NCI-H524 treated with DMSO at 0.1 percent for 48 hours (cell line): ENCODE measurements around the gene TALDO1.

Source experiments
- DNase-seq: peaks from one replicate; lab custom pipeline; 2025; lab: John Stamatoyannopoulos, UW

TALDO1 gene

DNA sequence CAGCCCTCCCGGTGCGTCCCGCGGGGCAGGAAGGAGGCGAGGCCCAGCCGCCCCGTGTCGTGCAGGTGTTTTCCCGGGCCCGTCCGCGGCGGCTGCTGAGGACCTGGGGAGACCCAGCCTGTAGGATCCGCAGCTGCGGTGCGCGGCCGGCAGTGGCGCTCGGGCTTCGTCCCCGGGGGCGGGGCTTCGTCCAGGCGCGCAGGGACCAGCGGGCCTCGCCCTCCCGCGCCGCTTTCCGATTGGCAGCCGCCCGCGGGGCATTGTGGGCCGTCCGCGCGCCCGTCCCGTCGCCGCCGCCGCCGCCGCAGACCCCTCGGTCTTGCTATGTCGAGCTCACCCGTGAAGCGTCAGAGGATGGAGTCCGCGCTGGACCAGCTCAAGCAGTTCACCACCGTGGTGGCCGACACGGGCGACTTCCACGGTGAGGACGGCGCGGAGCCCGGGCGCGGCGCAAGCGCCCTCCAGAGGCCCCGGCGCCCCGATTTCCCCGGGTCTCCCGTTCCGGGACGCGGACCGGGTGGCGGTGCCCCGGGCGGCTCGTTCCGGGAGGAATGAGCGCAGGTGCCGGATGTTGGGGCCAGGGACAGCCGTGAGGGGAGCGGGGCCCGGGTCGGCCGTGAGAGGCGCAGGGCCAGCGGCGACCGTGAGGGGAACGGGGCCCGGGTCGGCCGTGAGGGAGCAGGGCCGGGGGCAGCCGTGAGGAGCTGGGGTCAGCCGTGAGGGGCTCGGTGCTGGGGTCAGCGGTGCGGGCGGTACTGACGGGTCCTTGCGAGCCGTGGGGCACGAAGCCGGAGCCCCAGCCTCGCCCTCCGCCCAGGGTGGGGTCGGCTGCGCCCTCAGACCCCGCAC, at the start of gene TALDO1:
TALDO1 (plus strand) TSS at position 307 of the 849 bp plus-strand sequence; CDS start at position 325, 18 bp downstream.
- DNase-seq = no peak

DNA sequence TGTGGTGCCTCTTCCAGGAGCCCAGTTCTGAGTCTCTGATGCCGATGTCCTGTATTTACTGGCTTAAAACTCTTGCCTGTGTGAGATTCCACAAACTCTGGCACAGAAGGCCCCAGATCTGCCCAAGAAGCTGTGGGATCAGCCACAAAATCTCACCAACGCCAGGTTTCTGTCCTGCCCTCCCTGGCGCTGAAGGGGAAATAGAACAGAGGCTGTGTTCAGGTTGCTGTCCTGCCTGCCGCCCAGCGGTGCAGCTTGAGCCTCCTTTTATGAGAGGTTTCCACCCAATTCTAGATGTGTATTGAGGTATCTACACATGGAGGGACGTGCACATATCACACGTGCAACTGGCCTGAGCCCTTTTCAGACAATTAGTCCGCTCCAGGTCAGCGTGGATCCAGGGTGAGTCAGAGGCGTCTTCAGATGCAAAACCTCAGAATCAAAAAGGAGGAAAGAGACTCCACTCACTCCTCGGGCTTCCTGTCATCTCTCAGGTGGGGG, 49.4 kb upstream of the TALDO1 start:
- DNase-seq = no peak

DNA sequence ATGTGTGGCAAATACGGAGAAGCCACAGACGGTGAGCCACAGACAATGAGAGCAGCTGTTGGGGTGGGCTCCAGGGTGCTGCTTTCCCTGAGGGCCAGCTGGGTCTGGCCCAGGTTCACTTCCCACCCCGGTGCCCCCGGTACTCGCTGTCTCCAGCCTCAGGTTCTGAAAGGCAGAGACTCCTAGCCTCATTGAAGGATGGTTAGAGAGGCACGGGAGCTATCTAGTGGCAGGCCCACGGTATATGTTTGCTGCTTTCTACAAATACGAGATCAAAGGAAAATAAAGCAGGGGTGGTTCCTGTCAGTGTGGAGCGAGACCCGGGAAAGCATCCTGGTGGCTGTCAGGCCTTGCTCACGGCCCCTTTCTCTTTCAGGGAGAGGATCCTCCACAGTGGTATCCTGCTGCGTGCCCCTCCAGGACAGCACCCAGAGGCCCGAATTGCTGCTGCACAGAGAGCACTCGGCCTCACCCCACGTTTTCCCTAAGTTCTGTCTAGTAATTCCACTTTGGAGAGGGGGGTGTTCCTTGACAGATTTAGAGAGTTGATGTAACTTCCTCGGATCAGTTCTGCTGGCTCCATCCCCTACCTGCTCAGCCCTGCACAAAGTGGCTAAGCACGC, 48.7 kb upstream of the TALDO1 start:
- DNase-seq = no peak

DNA sequence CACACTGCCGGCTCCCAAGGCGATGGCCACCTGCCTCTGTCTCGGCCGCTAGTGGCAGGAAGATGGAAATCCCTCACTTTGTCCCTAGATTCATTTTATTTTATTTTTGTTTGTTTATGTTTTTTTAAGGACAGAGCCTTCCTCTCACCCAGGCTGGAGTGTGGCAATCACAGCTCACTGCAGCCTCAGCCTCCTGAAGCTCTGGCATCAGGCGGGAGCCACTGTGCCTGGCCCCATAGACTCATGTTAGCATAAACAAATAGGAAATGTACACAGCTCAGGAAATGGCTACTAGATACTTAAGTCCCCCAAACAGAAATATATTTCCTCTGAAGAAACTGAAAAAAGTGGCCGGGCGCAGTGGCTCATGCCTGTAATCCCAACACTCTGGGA, 48.2 kb upstream of the TALDO1 start:
- DNase-seq = no peak

DNA sequence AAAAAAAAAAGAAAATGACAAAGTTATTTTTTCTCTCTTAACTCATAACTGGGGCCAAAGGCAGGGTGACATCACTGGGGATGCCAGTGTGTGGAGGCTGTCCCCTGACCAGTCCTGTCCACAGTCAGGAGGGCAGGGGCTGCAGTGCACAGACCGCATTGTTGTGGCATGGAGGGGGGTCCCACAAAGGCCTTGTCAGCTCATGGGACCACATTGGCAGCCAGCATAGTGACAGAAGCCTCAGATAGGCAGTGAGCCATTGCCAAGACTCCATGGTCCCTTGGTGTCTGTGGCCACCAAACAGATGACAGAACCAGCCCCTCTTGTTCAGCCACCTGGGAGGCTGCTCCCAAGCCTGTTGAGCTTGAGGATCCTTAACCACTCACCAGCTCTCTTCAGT, 47.5 kb upstream of the TALDO1 start:
- DNase-seq = no peak

DNA sequence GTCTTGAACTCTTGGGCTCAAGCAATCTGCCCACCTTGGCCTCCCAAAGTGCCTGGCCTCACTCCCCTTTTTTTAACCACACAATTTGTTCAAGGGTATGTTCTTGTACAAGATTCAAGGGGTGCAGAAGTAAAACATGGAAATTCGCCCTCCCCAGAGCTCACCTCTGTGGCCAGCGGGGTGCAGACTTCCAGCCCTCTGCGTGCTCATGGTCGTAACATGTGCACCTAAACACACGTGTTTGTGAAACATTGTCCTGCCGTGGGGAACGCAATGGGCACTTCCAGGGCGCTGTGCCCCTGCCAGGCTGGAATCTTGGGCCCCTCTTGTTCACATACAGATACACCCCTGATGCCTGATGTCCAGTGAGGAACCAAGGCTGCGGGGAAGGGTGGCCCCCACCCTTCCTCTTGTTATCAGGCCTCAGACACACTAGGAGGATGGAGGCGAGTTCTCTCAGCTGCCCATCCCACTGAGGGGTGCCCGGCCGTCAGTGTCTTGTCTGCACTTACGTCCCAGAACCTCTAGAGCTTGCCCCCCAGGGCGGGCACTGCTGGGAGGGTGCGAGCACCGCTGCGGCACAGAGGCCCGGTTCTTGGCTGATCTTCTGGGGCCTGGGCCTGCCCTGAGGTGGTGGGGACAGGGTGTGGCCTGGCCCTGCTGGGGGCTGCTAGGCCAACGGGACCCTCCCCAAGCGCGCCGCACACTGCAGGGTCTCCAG, 45.4 kb upstream of the TALDO1 start:
- DNase-seq = no peak

DNA sequence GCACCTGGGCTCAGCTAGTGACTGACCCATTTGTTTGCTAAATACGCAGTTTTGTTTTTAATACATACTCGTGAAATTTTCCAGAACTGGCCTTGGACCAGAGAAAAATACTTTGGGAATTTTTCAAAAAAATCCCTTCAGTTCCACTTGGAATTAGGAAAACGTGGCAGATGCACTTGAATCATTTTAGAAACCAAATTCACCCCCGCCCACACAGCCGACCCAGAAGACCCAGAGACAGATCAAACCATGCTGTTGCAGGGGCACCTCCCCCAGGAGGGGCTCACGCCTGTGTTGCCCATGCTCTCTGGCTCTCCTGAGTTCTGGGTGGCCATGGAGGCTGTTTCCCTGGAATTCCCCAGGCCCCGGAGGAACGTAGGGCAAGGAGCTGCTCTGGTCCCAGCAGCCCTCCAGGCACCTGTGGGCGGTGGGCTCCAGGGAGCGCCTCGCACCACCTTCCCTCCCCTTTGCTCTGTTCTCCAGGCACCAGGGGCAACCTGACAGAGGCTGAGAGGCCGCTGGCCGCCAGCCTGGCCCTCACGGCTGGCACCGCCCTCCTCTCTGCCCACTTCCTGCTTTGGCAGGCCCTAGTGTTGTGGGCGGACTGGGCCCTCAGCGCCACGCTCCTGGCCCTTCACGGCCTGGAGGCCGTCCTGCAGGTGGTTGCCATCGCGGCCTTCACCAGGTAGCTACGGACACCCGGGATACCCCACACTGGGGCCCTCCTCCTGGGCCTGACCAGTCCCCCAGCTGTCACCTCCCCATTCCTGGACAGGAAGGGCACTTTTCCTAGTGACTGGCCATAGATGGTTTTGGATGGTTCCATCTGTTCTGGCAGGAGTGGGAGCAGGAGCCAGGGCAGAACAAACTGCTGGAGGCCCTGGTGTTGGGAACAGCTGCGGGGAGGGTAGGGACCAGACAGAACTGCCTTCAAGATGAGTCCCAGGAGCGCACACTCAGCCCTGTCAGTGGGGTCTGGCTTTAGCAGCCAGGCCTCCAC, 44.5 kb upstream of the TALDO1 start:
- DNase-seq = no peak

DNA sequence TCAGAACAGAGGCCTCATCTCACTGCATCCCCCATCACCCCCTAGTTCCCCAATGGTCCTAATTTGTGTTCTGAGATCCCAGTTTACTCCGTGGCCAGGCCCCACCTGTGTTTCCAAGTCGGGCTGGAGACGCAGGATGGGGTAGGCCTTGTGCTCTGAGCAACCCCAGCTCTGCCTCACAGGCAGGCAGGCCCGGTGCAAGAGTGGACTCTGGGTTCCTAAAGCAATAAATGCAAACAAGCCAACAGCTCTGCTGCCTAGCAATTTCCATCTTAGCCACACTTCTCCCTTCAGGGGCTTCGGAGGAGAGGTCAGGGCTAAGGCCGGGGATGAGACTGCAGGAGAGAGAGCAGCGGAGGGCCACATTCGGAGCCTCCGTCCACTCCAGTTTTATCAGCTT, 43.8 kb upstream of the TALDO1 start:
- no peak for DNase-seq

DNA sequence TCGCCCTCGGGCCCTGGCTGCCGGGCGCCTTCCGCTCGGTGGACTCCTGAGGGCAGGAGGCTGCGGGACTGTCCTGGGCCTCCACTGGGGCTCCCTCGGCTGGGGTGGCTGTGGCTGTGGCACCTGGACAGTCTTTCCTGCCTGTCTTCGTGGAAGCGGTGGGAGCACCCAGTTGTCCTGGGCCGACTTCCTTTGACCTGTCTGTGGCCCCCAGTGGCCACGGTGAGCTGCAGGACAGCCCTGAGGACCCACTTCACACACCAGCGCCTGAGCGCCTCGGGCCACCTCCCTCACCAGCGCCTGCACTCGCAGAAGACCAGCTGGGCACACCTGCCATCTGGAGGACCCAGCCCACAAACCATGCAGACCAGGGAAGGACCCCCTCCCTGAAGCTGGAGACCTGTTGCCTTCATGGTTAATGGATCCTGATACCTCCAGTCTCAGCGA, 43.0 kb upstream of the TALDO1 start:
- DNase-seq = no peak

DNA sequence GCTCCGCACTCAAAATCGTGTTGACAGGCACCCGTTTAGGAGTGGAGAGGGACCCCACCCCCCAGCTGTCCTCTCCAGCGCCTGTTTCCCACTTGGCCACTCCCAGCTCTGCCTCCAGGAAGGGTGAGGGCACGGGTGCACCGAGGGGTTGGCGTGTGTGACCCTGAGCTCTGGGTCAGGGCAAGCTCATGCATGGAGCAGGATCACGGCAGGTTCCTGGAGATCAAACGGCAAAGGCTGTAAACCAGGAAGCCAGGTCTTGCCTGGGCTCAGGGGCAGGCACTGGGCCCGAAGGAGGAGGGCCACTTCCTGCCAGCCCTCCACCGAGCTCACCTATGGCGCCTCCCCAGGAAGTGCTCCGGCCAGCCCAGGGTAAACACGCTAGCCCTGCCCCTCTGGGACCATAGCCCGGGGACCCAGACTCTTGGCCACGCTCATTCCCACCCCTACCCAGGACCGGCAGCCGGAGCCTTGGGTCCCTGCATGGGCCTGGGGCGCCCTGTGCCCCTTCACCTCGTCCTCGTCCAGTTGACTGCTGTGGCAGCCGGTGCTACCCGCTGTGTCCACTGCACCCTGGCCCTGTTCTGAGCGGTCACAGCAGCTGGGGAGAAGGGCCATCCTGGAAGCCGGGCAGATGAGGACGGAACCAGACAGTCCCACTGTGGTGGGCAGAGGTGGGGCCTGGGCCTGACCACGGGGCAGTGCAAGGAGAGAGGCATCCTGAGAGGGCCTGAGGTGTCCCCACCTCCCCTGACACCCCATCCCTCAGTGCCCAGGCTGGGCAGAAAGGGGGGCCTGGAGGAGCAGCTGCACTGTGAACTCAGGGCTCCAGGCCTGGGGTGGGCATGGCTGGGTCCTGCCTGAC, 42.3 kb upstream of the TALDO1 start:
- no peak for DNase-seq

DNA sequence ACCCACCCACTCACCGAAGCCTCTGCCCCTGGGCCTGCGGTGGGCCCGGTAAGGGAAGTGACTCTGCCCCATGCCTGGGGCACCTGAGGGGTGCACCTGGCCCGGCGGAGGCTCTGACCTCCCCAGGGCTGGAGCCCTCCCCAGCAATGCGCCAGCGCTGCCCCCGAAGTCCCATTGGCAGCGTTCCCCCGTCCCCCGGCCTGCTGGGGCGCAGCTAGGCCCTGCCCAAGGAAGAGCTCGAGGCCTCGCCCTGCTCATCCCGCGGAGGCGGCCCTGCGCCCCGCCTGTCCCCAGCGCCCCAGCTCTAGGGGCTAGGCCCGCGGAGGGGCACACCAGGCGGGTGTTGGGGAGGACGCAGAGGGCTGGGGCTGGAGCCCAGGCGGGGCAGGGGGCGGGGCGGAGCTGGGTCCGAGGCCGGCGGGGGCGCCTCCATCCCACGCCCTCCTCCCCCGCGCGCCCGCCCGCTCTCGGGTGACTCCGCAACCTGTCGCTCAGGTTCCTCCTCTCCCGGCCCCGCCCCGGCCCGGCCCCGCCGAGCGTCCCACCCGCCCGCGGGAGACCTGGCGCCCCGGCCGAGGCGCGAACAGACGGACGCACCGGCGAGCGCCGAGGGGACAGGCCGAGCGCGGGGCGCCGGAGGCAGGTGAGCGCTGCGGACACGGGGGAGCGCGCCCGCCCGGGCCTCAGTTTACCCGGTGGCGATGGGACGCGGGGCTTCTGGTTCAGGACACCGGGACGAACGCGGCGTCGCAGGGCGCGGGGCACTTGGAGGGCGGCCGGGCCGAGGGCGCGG, 41.4 kb upstream of the TALDO1 start, which contains the start of gene EPS8L2:
EPS8L2 (plus strand) TSS at position 586 of the 793 bp plus-strand sequence. CDS start 3,177 bp downstream, outside the sequence.
- DNase-seq = no peak

DNA sequence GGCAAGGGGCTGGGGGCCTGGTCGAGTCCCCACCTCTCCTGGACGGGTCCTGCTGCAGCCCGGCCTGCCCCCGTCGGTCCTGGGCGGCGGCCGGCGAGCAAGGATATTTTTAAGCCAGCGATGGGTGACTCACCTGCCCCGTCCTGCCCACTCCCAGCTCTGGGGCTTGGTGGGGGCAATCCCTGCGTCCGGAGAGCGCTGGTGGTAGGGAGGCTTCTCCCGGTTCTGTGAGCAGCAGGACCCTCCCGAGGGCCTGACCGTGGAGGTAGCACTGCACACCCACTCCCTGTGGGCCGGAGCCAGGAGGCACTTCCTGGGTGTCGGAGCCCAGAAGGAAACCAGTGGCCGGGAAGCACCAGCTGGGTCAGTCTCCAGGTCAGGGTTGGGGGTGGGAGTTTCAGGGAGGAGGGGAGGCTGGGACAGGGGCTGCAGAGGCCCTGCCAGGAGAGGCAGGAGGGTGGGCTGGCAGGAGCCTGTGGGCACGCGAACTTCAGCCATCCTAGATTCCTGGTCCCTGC, 40.8 kb upstream of the TALDO1 start:
- no peak for DNase-seq

DNA sequence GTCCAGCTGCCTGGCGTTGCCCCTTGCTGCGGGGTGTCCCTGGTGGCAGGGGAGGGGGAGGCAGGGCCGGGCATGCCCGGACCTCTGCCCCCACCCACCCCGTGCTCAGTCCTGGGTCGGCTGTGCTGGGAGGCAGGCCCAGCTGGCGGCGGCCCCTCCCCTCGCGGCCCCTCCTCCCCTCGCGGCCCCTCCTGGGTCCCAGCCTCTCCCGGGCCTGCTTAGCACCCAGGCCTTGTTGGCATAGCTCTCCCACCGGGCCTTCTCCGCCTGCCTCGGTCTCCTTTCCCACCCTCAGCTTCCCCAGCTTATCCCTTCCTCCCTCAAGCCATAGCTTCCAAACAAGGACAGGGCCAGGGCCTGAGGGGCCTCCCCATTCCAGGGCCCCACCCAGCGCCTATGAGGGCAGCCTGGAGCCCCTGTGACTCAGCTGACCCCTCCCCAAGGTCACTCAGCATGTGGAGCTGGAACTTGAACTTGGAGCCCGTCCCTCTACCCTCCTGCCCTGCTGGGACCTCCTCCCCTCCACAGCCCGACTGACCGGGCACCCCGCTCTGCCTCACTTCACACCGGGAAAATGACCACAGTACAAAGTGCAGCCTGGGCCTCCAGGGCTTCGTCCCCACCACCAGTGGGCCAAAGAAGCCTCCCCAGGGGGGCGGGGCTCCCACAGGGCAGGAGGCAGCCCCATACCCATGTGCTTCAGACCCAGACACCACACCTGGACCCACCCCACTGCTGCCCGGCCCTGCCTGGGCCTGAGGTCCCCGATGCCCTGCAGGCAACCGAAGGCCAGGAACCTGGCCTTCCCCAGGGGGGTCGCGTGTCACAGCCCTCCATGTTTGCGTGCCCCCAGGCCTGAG, 40.1 kb upstream of the TALDO1 start:
- no peak for DNase-seq

DNA sequence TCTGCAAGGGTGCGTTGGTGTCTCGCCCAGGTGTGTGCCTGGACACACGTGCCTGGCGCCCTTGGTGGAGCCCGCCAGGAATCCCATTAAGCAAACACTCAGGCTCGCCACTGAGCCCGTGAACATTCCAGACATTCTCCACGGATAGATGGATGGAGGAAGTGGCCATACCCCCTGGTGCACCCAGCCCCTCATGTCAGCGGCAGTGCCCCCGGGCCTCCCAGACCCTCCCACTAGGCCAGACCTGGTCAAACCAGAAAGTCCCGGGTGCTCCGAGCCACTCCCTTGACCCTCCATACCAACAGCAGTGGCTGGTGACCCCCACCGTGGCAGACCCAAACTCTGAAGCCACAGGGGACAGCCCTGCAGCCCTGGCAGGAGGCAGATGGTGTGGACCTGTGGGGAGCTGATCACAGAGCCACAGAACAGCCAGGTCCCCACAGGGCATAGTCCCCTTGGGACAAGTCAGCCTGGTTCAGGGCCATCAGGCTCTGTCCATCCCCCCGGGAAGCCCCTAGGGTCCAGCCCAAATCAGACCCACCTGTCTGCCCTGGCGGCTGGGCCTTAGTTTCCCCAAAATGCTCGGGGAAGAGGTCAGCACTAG, 39.3 kb upstream of the TALDO1 start:
- DNase-seq = no peak

DNA sequence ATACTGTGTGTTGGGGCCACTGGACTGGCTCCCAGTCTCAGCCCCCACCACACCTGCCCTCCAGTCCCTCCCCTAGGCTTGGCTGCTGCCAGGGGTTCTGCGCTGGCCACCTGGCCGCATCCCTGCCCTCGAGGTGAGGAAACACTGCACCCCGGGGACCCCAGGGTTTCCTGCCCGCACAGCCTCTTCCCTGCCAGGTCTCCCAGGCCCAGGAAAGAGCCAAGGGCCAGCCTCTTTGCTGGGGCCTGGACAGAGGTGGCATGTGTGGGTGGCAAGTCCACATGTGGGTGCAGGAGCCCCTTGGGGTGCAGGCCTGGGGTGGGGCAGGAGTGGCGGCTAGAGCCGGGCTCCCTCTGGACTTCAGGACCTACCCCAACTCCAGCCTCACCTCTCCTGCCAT, 38.8 kb upstream of the TALDO1 start:
- DNase-seq = no peak

DNA sequence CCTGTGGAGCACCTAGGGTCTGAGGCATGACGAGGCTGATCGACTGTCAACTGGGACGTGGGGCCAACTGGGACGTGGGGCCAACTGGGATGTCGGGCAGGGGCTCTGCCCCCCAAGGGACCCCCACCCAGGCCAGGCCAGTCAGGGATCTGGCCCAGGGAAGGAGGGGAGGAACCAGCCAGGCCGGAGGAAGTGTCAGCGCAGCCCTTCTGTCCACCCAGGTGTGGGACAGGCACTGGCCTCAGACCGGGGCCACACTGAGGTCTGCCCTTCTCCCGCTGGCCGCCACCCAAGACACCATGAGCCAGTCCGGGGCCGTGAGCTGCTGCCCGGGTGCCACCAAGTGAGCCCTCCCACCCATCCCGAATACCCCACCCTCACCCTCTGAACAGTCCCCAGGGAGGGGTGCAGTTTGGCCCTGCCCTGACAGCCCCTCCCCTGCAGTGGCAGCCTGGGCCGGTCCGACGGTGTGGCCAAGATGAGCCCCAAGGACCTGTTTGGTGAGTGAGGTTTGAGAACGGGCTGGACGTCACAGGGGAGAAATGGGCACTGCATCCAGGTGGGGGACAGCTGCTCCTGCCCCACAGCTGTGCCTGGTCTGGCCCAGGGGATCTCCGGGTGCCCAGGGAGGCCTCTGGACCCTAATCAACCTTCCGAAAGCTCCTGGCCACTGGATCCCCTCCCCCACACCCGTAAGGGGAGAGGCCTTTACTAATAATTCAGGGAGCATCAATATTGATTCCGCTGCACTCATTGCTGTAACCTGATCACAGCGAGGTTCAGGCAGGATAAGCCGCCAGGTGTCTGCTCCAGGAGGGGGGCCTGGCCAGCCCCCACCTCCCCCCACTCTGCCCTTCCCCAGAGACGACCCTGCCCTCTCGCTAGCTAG, 37.9 kb upstream of the TALDO1 start:
- no peak for DNase-seq

DNA sequence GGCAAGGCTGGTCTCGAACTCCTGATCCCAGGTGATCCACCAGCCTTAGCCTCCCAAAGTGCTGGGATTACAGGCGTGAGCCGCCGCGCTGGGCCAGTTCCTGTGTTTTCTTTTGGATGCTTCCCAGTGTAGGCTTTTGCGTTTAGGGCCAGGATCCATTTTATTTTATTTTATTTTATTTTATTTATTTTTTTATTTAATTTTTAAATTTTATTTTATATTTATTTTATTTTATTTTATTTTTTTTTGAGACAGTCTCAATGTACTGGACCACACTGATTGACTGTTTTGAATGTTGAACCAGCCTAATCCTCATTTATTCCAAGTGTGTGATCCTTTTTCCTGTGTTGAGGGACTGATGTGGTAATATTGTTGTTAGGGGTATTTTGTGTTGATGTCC, 32.8 kb upstream of the TALDO1 start:
- no peak for DNase-seq
